Activated effector memory CD4-positive, alpha-beta T cell treated with Interleukin-2 at 50 U/mL for 16 hours (primary cell): ENCODE results near the gene NOXA1.
"Not testable (repeated sequence)": the region's sequence is repeated elsewhere in the genome, so short reads cannot be mapped to it uniquely, and the experiment has no call there.

Source experiments
- DNase-seq: peaks from one replicate; pipeline ENCODE4 v3.0.0-alpha.2; 2020

The NOXA1 gene

GRCh38 chr9:137406876-137407589 lies 16.2 kb upstream of the NOXA1 start:
- DNase-seq, result peak; percentile 37

DNA sequence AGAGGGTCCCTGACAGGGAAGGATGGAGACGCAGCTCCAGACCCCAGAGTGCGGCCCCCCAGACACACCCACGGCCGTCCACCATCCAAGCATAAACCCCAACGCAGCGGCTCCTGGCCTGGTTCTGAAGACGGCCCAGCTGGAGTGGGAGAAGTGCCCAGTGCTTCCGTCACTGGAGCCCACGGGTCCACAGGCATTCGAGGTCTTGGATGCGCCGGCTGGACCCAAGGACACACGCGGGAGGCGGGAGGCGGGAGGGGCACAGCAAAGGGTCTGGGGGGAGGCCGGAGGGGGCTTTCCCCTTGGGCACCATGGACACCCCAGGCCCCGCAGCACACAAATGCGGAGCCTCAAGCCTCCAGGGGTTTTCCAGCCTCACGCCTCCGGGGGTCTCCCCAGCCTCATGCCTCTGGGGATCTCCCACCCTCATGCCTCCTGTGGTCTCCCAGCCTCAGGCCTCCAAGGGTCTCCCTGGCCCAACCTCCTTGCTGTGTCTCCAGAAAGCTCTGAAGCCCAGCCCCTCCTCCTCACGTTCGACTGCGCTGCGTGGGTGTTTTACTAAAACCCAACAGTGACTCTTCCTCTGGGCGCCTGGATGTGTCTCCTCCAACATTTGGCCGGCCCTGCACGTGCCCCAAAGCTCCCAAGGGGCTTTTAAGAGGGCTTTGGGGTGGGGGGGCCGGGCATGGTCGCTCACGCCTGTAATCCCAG lies 15.4 kb upstream of the NOXA1 start:
- DNase-seq, result no peak

DNA sequence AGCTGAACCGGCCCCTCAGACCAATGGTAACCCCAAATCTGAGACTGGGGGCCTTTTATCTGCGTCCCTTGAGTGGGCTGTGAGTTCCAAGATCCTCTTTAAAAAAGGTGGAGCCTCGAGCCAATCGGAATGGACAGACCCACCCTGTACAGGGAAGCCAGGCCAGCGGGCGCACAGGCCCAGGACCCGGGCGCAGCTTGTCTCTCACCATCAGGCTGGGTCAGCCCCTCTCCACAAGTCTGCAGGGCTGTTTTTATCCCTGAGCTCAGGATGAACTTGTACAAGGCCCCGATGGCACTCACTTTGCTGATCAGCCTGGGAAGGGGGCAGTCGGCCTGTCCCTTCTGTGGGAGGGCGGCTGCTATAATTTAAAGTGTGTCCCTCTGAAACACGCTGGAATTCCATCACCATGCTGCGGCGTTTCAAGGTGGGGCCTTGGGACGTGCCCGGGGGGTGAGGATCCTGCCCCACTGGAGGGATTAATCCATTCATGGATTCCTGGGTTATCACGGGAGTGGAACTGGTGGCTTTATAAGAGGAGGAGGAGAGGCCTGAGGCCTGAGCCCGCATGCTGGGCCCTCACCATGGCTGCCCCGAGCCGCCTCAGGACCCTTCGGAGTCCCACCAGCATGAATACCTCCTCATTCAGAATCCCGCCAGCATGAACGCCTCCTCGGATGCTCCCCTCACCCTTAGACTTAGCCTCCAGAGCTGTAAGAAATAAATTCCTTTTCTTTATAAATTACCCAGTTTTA lies 14.4 kb upstream of the NOXA1 start:
- DNase-seq, result no peak

DNA sequence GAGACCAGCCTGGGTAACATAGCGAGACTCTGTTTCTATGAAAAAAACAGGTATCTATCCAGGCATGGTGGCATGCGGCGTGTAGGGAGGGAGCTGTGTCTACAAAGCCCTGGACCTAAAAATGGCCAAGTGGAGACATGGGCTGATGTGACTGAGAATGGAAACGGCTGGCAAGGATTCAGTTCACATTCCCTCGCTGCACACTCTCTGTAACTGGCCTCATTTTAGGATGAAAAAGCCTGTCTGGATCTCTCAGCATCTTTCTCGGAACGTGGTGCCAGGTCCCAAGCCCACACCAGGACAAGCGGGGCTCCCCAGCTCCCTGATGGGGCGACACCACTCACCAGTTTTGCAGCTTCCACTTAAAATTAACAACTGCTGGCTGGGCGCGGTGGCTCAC lies 13.7 kb upstream of the NOXA1 start:
- DNase-seq, result no peak

- not testable (repeated sequence) for DNase-seq
Observed at GRCh38 chr9:137410236-137410890, 12.8 kb upstream of the NOXA1 start.

DNA sequence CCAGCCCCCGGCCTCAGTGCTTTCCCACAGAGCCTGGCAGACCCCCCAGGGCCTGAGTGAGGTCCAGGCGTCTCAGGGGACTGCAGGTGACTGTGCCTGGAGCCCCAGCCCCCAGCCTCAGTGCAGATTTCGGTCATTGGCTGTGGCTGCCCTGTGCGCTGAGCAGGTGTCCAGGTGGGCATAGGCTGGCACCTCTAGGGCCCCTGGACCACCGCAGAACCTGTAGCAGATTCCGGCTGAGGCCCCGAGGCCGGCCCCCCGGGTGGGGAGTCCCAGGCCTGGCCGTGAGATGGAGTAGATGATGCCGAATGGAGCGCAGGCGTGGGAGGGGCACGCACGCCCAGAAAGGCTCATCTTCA lies 12.3 kb upstream of the NOXA1 start:
- no peak for DNase-seq

DNA sequence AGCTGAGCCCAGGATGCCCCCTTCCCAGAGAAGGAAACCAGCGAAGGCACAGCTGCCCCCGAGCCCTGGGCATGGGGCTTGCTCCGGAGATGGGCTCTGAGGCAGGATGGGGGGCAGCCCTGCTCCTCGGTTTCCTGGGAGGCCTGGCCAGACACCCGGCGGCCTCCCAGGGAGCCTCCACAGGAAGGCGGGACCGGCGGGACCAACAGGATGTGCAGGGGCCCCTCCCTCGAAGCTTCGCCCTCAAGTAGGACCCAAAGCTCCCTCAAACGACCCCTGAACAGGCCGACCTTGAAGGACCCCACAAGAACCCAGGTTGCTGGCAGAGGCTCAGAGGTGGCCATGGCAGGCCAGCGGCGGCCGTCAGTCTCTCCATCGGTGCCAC lies 11.9 kb upstream of the NOXA1 start:
- no peak for DNase-seq

- peak; percentile 18 for DNase-seq
Observed at GRCh38 chr9:137411645-137412380, 11.4 kb upstream of the NOXA1 start.

DNA sequence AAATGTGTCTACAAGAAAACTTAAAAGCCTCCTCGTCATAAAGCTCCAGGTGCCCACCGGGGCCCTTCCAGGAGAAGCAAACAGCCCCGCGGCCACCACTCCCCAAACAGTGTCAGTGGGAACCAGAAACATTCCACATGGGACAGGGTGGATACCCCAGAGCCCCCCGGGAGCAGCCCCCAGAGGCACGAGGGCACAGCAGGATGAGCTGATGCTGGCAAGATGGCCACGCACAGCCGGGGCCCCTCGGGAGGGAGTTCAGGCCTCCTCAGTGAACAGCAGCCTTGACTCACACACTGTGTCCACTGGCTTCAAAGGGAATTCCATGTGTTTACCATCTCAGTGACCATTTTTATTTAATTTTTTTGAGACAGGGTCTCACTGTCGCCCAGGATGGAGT lies 10.8 kb upstream of the NOXA1 start:
- DNase-seq, result no peak

- no peak for DNase-seq
Observed at GRCh38 chr9:137415451-137415850, 7.7 kb upstream of the NOXA1 start.

DNA sequence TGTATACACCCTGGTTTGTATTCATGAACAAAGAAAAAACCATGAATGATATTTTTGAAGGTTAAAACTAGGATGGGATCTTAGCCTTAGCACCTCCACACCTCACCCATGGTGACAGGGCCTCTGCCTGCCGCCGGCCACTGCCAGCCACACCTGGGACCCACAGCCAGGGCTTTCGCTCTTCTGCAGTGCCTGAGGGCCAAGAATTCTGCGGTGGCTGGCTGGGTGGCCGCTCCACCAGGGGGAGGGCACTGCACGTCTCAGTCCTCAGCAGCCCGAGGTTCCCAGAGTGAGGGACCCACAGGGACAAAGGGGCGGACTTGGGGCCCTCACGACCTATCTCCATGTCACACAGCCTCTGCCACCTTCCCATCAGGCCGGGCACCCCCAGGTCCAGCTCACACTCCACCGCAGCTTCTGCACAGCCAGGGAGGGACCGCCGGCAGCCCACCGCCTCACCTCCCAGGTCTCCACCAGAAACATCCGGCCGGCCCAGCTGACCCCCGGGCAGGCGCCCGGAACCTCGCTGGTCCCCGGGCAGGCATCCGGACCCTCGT lies 7.1 kb upstream of the NOXA1 start:
- no peak for DNase-seq

- DNase-seq, result no peak
Observed at GRCh38 chr9:137416563-137417151, 6.5 kb upstream of the NOXA1 start.

DNA sequence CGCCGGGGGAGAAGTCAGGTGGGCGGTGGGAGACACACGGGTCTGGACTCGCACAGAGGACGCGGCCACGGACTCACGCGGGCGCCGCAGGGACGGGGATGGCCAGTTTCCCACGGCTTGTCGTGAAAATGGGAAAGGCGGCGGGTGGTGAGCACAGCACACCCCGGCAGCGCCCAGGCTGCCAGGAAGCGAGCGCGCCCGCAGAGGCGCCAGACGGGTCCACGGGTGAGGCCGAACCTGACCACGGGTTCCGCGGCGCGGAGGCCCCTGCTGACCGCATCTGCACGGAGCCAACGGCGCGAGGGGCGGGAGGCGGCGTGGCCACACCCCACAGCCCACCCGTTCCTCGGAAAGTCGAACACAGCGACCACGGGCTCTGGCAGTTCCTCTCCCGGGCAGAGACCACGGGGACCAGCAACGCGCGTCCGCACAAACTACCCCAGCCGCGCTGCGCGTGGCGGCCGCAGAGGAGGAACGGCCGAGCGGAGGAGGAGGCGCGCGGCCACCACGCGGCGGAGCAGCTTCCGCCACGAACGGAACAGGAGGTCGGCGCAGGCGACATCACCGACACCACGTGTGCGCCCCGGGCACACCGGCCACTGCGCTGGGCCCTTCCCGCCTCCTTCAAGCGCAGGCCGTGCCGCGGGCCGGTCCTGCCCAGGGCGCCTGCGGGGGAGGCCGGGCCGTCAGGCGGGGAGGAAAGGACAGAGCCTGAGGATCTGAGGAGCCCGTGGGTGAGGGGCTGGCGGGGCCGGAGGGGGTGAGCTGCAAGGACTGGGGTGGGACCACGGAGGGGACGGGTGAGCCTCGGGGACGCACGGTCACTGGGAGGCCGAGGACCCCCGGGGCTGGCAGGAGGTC lies 5.8 kb upstream of the NOXA1 start:
- no peak for DNase-seq

DNA sequence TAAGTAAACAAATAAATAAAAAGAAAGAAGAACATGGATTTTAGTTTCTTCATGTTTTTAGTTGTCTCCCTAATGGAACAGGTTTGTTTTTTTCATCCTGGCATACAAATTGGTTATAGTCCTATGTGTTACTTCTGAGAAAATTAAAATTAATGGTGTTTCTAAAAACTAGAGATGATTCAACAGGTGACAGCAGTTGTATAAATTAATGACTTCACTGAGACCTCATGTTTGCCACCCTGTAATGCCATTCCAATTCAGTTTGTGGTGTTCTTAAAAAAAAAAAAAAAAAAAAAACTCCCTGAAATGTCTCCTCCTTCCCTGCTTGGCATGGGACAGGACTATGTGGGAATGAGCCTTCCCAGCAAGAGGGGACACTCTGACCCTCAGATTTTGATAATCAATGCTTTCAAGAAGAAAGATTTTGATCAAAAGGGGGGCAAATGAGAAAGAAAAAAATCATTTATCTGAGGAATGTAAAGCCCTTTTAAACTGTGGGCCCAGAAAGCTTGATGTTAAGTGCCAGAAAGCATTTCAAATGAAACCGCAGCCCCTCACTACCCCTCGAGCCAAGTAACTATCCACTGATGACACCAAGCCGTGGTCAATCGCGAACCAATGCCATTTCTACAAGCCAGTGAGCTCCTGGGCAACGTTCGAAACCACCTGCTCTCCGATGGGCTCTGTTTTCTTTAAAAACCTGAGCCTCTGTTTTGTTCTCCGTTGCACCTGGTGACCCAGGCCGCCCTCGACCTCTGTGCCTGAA lies 1.2 kb upstream of the NOXA1 start:
- no peak for DNase-seq

GRCh38 chr9:137423514-137424291 lies 510 bp downstream of the NOXA1 start:
- no peak for DNase-seq

GRCh38 chr9:137426018-137426681 lies 3.0 kb downstream of the NOXA1 start:
- DNase-seq, result no peak

DNA sequence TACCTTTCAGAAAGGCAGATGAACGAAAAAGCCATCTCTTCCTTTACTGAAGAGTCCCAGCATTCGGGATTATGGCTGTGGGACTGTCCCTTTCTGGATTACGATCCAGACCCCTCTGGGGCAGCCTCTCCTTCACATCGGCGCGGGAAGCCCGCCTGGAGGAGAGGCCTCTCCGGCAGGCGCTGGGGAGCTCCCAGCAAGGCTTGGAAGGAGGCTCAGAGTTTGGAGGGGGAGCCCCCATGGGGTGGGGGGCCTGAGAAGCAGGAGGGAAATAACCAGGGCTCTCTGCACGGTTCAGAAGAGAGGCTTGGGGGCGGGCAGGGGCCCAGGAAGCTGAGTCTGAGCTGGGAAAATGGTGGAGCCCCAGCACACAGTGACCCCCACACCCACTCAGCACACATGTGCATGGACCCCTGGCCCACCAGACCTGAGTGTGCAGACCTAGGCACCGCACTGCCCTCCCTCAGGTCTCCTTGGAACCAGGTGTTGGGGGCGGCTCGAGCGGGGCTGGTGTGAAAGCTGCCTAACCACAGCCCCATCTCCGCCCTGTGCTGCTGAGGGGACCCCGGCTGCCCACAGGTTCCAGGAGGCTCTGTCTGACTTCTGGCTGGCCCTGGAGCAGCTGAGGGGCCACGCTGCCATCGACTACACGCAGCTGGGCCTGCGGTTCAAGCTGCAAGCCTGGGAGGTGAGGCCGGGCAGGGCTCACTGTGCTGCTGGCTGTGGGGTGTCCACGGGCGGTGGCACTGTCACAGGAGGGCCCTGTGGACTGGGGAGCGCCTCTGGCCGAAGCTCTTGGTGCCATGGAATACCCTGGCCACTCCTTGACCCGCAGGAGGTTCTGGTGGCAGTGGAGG lies 4.5 kb downstream of the NOXA1 start:
- no peak for DNase-seq

DNA sequence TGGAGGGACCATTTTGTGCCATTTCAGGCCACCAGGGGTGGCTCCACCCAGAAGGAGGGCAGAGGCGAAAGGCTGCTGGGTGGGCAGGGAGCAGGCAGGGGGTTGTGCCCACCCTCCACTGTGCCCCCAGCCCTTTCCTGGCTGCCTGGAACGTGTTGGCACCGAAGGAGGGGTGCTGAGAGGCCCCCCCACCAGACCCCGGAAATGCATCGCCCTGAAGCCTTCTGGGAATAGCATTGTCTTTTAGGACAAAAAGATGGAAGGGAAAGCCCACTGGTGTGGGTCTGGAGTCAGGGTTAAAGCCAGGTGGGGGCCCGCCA lies 5.1 kb downstream of the NOXA1 start:
- DNase-seq, result no peak
